Measurements from ENCODE around the gene BCAT1.

- TF ChIP-seq CTCF (IDR thresholded peaks at IDR 0.05; ENCODE audit: poor library complexity): no peak
- no peak for TF ChIP-seq EZH2phosphoT487 (IDR thresholded peaks at IDR 0.05; ENCODE audit: low read depth, severe bottlenecking, unreplicated experiment)
- TF ChIP-seq EZH2 (IDR thresholded peaks at IDR 0.05; ENCODE audit: borderline replicate concordance): no peak
Measured at GRCh38 chr12:24889411-24889810, 59.5 kb downstream of the BCAT1 start.

All from hepatocyte (in vitro differentiated cells).